Epithelial cell of esophagus (primary cell): ENCODE data around the gene ZDHHC3.

Experiments used
- DNase-seq: peaks from one replicate; pipeline ENCODE4 v3.0.0; 2010; ENCODE audit warnings: low read depth
- H3K4me3 ChIP-seq: 2 replicates; pipeline ENCODE4 v1.5.1; 2011; ENCODE audit warnings: mild to moderate bottlenecking, low read length, control low read depth
- TF ChIP-seq, protein P1 (sequence below): IDR thresholded peaks from 2 replicates; pipeline ENCODE4 v1.5.1; 2011; ENCODE audit warnings: low read depth, mild to moderate bottlenecking, low read length, control low read depth, inconsistent platforms; ENCODE audit not compliant: insufficient read depth; ENCODE audit errors: missing control alignments

Gene ZDHHC3

DNA sequence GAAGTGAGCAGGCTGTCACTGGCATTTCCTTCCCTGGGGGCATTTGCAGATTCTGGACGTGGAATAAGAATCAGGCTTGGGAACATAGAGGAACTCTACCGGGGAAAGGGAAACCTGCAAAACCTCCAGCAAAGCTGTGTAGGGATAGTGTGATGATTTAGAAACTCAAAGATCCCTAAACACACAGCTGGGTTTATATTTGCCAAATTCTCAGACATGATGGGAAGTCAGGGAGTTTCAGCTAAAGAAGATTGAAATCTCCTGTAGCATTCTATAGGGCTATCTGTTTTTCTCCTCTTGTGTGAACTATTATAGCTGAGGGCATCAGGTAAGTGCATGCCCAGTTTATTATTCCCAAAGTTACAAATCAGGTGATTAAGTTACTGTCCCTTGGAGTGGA lies 40.9 kb upstream of the ZDHHC3 start:
- H3K4me3 ChIP-seq, result no peak overlapping the region
- TF ChIP-seq, protein P1, sequence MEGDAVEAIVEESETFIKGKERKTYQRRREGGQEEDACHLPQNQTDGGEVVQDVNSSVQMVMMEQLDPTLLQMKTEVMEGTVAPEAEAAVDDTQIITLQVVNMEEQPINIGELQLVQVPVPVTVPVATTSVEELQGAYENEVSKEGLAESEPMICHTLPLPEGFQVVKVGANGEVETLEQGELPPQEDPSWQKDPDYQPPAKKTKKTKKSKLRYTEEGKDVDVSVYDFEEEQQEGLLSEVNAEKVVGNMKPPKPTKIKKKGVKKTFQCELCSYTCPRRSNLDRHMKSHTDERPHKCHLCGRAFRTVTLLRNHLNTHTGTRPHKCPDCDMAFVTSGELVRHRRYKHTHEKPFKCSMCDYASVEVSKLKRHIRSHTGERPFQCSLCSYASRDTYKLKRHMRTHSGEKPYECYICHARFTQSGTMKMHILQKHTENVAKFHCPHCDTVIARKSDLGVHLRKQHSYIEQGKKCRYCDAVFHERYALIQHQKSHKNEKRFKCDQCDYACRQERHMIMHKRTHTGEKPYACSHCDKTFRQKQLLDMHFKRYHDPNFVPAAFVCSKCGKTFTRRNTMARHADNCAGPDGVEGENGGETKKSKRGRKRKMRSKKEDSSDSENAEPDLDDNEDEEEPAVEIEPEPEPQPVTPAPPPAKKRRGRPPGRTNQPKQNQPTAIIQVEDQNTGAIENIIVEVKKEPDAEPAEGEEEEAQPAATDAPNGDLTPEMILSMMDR, result no peak
- DNase-seq, result no peak

DNA sequence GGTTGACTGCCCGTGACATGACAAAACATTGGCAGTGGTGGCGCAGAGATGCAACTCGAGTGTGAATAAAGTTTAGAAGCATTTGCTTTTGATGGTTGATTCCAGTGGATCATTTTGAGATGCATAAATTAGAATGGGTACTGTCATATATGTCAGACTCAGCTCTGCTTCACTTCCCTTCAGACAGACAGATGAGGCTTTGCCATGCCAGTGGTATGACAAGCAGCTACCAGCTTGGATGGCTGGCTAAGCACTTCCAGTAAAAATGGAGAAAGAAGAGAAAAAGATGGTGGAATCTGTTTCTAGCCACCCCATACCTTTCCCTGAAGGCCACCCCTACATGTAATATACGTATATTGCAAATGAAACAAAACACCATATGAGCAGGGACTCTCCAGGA lies 36.6 kb upstream of the ZDHHC3 start:
- TF ChIP-seq, protein P1, result no peak
- DNase-seq, result no peak
- no peak overlapping the region for H3K4me3 ChIP-seq

DNA sequence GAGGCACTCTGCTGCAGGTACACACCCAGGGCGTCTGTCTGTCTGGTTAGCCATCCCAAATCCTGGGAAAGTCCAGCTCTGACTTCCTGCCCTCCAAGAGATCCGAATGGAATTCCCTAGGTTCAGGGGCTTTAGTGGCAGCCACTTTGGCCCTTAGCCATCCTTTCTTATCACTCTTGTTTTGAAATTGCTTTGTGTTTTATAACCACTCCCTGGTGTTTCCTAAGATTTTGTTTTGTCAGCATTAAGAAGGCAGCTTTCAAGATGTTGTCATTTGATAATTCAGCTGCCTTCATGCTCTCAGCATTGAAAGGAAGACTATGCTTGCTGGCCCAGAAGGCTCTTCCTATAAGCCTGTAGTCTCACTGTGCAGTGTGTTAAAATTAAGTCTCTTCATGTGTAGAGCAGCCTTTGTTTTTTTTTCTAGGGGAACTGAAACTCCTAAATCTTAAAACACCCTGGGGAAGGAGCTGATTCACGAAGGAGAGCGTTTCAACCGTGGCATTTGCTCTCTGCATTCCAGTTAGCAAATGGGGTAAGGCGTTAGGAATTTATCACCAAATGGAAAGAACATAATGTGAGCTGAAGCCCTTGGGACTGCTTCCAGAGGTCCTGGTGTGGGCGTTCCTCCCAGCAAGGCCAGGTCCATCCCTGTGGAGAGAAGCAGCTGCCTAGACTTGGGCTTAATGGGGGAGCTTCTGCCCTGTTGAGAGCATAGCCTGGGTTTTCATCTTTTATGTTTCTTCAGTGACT lies 36.0 kb upstream of the ZDHHC3 start:
- no peak overlapping the region for H3K4me3 ChIP-seq
- peak; percentile 38 for DNase-seq
- TF ChIP-seq, protein P1, result no peak

DNA sequence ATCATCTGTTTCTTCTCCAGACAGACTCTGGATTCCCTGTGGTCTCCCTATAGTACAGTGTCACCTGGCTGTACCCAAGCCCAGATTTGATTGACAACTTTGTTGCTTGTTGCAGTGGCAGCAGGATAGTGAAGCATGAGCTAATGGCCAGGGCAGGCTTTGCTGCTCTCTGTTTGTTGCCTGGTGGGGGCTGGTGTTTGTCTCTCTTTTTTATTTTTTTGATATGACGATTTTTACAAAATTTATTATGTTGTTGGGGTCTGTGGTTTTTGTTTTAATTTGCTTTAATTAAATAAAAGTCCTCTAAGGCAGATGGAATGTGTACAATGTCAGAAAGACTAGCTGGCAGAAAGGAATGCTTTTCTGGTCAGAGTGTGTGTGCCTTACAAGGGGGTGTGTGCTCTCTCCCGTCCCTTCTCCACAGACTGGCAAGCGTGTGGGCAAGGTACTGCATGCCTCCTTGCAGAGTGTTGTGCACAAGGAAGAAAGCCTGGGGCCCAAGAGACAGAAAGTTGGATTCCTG lies 34.9 kb upstream of the ZDHHC3 start:
- peak; percentile 88 for DNase-seq
- TF ChIP-seq, protein P1, result peak; percentile 24
- no peak overlapping the region for H3K4me3 ChIP-seq

DNA sequence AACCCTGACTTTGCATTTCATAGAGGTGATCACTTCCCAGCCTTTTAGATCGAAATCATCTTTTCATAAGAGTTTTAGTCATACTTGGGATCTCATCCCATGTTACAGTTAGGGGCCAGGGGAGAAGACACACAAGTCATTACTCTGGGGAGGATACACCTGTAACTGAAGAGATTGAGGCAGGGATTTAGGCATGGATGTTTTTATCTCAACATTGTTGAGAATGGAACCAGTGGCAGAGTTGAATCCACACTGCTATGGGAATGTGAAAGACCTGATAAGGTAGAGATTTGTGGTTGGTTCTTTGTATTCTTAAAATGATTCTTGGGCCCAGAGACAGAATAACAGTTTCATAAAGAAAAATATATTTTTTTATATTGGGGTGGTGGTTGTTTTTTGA lies 33.9 kb upstream of the ZDHHC3 start:
- no peak for DNase-seq
- no peak overlapping the region for H3K4me3 ChIP-seq
- TF ChIP-seq, protein P1, result no peak

DNA sequence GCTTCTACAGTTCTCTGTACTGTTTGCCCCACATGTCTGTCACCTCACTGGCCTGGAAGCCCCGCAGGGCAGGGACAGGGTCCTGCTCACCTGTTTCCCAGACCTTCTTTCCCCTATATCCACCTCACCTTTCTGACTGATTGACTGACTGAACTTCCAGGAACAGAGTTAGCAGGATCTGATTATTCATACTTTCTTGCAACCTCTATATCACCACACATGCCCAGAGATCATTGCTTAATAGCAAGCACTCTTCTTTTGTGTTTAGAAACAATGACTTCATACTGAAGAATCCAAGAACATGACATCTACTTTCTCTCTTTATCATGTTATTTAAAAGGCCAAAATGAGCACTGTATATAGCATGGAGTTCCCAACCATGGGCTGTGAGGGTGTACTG lies 32.1 kb upstream of the ZDHHC3 start:
- TF ChIP-seq, protein P1, result no peak
- H3K4me3 ChIP-seq, result no peak overlapping the region
- DNase-seq, result peak; percentile 88

DNA sequence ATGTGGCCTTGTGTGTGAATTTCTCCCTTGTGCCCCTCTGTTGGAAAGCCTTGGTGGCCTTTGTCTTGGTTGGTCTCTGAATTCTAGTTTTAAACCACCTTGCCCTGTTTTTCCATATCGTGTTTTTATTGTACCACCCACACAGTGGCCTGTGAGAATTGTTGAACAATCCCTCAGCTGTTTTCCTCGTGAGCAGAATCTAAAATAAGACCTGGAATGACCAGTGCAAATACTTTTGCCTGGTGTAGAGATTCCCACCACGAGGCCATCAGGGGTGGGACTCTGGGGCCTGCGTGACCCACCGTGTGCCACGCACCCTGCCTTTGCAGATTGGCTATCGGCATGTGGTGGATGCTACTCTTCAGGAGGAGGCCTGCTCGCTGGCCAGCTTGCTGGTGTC lies 31.1 kb upstream of the ZDHHC3 start:
- TF ChIP-seq, protein P1, result no peak
- H3K4me3 ChIP-seq, result no peak overlapping the region
- DNase-seq, result no peak
